LNCaP clone FGC (cell line): ENCODE data around the gene HES5.

Experiments
- DNase-seq: peaks from one replicate; pipeline ENCODE4 v3.0.0-alpha.2; 2011; ENCODE audit warnings: low read depth
- H3K4me3 ChIP-seq: 2 replicates; pipeline ENCODE4 v1.5.1; 2011; ENCODE audit warnings: mild to moderate bottlenecking, low read depth, low read length, control low read depth
- TF ChIP-seq, protein P1 (sequence below): IDR thresholded peaks from 2 replicates; pipeline ENCODE4 v1.5.1; 2012; ENCODE audit warnings: mild to moderate bottlenecking; ENCODE audit not compliant: control insufficient read depth, insufficient read depth; ENCODE audit errors: extremely low read depth

HES5 gene

DNA sequence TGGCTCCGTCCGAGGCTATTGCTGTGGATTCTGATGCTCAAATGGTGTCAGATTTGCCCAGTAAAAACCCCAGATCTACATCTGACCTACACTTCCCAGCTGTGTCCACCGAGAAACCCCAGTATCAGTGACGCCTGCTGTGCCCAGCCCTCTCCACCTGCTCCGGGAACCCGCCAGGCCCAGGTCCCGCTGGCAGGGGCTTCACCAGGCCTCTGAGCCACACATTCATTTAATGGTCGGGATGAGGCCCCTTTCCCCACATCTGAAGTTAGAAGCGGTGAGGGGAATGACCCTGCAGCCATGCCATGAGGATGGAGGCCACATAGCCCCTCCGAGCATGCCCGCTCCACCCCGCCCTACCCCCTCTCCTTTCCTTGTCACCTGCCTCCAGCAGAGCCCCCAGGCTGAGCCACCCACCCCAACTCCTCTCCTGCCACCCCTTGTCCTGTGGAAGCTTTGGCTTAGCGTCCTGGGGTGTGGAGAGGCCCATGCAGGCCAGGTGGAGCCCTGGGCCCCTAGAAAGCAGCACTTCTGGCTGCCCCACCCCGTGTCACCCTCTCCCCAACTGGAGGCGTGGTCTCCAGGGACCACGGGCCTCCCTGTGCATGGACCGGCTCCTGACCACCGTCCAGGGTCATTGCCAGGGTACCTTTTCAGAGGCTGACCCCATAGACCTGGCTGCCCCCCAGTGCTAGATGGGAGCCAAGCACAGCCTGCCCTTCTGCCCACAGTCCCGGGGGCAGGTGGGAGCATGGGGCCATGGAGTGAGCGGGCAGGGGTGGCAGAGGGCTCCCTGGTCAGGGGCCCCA, 34.1 kb upstream of the HES5 start:
- TF ChIP-seq, protein P1, sequence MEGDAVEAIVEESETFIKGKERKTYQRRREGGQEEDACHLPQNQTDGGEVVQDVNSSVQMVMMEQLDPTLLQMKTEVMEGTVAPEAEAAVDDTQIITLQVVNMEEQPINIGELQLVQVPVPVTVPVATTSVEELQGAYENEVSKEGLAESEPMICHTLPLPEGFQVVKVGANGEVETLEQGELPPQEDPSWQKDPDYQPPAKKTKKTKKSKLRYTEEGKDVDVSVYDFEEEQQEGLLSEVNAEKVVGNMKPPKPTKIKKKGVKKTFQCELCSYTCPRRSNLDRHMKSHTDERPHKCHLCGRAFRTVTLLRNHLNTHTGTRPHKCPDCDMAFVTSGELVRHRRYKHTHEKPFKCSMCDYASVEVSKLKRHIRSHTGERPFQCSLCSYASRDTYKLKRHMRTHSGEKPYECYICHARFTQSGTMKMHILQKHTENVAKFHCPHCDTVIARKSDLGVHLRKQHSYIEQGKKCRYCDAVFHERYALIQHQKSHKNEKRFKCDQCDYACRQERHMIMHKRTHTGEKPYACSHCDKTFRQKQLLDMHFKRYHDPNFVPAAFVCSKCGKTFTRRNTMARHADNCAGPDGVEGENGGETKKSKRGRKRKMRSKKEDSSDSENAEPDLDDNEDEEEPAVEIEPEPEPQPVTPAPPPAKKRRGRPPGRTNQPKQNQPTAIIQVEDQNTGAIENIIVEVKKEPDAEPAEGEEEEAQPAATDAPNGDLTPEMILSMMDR = no peak
- no peak for DNase-seq
- H3K4me3 ChIP-seq = no peak overlapping the region

DNA sequence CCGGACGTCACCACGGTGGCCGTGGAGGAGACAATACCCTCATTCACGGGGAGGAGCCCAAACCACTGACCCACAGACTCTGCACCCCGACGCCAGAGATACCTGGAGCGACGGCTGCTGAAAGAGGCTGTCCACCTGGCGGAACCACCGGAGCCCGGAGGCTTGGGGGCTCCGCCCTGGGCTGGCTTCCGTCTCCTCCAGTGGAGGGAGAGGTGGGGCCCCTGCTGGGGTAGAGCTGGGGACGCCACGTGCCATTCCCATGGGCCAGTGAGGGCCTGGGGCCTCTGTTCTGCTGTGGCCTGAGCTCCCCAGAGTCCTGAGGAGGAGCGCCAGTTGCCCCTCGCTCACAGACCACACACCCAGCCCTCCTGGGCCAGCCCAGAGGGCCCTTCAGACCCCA, 33.1 kb upstream of the HES5 start:
- no peak for DNase-seq
- TF ChIP-seq, protein P1 = no peak
- H3K4me3 ChIP-seq = no peak overlapping the region

DNA sequence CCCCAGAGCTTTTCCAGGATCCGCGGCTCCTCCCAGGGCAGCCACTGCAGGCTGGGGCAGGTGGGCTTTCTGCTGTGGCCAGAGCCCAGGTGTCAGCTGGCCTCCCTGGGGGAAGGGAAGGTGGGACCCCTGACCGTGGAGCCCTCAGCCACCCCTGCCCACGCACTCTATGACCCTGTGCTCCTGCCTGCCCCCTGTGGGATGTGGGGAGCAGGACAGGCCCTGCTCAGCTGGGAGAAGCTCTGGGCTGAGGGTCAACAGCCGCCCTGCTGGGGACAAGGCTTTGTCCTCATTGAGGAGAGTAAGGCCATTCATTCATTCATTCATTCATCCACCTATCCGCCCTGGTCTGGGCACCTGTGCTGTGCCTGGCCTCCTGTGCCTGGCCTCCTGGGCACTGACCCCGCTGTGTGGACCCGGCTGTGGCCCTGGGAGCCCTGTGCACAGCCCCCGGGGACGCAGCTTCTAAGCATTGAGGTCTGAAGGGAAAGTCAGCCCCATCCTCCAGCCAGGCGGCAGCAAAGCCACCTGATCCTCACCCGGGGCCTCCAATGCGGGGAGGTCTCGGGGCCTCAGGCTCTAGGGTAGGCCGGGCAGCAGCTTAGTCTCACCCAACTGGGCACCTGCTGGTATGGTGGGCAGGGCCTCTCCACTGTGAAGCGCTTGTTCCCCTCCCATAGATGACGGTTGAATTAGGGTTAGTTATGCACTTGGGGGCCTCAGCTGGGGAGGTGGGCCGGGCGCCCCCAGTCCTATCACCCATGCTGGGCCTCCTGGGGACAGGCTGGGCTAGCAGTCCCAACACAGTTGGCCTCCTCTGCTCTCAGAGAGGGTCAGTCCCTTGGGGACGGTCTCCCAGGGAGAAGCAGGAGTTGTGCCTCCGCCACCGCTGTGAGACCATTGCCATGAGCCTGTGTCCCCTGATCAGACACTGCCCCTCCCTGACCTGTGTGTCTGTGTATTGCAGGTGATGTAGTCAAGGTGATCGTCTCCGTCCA, 32.1 kb upstream of the HES5 start:
- no peak overlapping the region for H3K4me3 ChIP-seq
- DNase-seq = no peak
- TF ChIP-seq, protein P1 = peak; percentile 45

DNA sequence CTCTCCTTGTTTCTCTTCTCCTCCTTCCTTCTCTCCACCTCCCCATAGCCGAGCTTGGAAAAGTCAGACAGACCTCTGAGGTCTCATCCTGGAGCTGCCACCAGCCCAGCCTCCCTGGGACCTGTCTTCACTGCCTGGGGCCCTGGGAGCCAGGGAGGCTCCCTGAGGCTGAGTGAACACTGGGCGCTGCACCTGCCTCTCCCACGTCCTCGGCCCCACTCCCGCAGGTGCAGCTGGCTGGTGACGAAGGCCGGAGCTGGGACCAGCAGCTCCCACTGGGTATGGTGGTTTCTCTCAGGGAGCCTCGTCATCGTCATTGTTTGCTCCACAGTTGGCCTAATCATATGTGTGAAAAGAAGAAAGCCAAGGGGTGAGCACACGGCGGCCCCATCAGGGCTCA, 31.4 kb upstream of the HES5 start:
- TF ChIP-seq, protein P1 = no peak
- DNase-seq = no peak
- H3K4me3 ChIP-seq = no peak overlapping the region

DNA sequence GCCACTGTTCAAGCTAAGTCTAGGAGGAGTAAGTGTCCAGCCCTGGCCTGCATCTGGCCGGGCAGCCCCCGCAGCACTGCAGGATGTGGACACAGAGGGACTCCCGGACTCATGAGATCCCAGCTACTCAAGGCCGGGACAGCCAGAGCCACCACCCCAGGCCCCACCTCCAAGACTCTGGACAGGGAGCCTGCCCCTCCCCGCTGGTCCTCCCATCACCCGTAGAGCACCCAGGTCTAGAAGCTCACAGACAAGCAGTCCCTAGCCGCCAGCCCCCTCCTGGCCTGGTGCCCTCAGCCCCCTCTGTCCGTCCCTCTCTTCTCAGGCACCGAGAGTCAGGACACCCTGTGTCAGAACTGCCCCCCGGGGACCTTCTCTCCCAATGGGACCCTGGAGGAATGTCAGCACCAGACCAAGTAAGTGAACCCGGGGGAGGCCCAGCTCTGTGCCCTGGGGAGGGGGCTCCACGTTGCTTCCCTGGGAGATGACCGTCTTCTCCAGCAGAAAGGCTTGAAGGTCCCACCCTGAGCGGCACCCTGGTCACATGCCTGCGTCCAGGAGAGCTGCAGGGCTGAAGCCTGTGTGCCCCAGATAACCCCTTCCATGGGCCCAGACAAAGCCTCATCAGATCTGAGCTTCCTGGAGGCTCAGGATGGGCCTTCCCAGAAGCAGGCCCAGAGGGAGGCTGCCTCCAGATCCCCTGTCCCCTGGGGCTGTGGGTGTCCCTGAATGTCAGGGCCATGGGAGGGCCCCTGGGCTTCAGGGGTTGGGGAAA, 30.4 kb upstream of the HES5 start:
- no peak for DNase-seq
- TF ChIP-seq, protein P1 = no peak
- no peak overlapping the region for H3K4me3 ChIP-seq

DNA sequence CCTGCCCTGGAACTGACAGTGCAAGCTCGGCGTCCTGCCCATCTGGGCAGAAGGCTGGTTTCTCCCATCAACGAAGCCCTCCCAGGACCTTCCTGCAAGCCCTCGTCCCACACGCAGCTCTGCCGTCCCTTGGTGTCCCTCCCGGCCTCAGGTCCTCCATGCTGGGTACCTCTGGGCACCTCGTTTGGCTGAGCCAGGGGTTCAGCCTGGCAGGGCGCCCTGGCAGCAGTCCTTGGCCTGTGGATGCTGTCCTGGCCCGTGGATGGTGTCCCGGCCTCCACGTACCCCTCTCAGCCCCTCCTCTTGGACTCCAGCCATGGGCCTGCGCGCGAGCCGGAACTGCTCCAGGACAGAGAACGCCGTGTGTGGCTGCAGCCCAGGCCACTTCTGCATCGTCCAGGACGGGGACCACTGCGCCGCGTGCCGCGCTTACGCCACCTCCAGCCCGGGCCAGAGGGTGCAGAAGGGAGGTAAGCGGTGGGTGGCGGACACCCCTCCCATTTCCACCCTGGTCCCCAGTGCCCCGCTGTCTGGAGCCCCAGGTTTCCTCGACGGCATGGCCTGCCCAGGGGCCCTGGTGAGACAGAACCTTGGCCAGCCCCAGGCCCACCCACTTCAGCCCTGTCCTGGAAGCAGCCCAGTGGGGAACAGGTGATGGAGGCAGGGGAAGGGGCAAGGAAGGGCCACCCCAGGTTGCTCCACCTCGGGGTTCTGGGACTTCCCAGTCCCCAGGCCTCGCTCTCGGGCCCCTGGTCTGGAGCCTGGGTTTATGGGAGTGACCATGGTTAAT, 29.6 kb upstream of the HES5 start:
- no peak overlapping the region for H3K4me3 ChIP-seq
- TF ChIP-seq, protein P1 = no peak
- no peak for DNase-seq
